T-helper 2 cell (primary cell): ENCODE results near the gene PDCD2L.
"Not testable (repeated sequence)": the region's sequence is repeated elsewhere in the genome, so short reads cannot be mapped to it uniquely, and the experiment has no call there.

ENCODE experiments used
- DNase-seq, 5 experiments: peaks; one replicate each; pipeline versions ENCODE4 v3.0.0 to v3.0.0-alpha.2; 2012 to 2022

Gene PDCD2L

DNA sequence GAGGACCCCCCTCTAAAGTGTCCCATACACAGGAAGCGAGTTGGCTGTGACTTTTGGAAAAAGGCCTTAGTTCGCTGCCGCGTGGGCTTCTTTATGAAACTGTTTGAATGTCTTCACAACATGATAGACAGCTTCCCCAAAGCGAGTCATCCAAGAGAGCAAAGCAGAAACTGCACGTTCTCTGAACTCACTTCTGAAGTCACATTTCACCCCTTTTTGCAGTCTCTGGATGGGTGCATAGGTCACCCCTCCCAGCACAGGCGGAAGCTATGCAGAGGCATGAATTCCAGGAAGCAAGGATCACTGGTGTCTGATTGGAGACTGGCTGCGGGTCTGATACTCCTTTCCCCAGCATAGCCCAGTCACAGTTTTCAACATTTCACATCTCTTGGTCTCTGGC is 28.6 kb upstream of the PDCD2L start:
- DNase-seq = no peak

DNA sequence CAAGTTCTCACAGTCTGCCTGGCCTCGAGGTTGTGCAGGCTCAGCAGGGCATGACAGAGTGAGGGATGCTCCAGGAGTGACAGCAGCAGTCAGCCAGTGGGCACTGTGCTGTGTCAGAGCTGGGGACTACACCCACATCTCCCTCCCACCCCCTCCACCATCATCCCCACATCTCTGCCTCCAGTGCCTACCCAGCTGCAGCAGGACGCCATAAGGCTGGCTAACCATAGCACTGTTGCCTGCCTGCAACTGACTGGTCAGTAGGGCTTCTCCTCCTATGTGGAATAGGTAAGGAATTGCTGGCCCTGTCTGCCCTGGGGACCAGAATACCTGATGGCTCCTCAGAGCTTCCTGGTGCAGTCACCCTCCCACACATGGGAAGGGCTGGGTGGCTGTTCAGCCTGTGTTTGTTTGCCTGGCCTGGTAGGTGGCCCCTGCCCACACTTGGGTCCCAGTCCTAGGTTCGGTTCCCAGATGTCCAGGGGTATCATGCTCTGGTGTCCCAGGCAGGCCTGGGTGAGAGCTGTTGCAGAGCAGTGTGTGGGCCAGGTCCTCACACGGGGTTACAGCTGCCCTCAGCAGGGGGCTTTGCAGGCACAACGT is 23.5 kb upstream of the PDCD2L start:
- DNase-seq = no peak

DNA sequence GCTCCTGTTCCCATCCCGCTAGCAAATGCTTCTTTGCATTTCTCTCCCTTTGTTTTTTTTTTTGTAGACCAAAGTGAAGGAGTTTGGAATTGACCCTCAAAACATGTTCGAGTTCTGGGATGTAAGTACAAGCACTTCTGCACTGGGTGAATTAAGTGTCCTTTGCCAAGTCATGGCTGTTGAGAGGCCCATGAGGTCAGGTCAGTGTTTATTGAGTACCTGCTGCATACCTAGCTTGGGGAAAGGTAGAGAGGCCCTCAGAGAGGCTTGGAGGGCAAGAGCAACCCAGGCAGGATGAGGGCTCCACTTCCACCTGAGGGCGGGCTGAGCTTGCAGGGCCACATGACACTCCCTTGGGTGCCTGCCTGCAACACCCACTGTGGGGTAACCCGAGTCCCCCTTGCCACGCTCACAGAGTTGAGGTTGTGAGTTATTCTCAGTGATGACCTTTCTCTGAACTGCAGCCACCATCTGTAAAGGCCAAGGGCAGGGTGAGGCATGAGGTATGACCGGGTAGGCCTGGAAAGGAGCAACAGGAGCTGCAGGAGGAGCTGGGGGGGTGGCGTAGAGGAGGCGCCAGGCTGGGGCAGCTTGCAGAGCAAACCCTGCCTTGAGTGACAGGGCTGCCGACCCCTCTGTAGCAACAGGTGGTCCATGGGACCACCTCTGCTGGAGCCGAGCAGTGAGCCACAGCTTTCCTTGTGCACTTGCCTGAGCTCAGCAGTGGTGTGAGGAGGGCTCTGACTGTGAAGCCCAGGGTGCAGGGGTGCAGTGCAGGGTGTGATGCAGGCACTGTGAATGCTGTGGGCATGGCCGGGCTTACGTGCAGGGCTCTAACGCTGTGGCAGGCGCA is 22.6 kb upstream of the PDCD2L start:
- no peak for DNase-seq

DNA sequence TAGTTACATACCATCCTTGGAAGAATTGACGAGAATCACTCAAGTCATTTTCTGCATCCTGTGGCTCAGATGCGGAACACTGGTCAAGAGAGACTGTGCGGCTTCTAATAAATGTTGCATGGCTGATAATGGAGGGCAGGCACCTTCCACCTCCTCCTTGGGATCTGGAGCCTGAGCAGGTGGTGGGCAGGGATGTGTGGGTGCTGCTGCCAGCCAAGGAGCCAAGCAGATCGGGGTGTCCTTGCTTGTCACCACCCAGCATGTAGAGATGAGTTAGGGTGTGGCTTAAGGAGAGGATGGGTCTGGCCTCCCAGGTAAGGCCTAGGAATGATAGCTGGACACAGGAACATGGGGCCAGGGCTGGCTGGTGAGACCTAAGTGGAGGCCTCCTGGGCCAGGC is 21.7 kb upstream of the PDCD2L start:
- no peak for DNase-seq

DNA sequence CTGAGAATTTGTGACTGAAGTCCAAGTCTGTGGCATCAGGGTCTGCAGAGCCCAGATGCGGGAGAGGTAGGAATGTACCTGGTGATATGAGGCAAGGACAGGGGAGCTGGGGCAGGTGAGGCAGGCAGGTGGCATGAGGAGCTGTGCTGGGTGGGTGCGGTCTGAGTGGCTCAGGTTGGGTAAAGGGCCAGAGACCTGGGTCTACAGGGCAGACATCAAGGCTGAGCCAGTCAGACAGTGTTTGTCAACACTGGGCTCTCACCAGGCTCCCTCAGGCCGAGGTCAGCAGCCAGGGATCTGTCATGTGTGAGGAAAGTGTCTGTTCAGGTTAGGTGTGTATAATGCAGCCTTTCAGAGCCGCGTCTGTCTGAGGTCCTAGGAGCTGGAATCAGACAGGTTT is 20.6 kb upstream of the PDCD2L start:
- DNase-seq = no peak

DNA sequence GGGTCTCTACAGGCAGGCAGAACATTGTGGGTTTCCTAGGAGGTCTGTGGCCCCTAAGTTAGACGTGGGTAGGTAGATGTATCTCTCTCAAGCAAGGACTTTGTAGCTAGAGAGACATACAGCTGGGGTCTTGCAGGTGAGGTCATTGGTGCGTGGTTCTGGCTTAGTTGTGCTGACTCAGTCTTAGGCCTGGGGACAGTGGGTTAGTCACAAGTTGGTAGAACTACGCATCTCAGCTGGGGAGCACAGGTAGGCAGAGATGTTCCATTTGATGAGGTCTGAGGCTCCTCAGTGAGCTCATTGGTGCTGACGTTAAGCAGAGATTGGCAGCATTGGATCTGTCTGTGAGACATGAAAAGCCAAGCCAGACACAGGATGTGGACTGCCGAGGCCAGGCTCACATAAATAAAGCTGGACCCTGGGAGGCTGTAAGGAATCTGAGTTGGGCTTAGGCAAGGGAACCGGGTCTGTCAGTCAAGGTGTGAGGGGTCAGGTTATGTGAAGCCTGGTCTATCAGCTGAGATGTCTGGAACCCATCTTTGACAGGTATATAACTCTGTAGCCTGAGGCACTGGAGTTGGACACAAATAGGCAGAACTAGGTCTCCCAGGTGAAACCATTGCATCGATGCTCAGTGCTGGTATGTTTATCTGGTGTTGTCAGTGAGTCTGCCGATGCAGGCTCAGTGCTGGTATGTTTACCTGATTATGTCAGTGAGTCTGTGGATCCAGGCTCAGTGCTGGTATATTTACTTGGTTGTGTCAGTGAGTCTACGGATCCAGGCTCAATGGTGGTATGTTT is 17.4 kb upstream of the PDCD2L start:
- DNase-seq = no peak

DNA sequence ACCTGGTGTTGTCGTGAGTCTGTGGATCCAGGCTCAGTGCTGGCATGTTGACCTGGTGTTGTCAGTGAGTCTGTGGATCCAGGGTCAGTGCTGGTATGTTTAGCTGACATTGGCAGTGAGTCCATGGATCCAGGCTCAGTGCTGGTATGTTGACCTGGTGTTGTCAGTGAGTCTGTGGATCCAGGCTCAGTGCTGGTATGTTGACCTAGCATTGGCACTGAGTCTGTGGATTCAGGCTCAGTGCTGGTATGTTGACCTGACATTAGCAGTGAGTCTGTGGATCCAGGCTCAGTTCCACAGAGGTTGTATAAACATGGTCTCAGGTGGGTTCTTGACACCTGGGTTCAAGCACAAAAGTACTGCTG is 16.8 kb upstream of the PDCD2L start:
- DNase-seq = no peak

DNA sequence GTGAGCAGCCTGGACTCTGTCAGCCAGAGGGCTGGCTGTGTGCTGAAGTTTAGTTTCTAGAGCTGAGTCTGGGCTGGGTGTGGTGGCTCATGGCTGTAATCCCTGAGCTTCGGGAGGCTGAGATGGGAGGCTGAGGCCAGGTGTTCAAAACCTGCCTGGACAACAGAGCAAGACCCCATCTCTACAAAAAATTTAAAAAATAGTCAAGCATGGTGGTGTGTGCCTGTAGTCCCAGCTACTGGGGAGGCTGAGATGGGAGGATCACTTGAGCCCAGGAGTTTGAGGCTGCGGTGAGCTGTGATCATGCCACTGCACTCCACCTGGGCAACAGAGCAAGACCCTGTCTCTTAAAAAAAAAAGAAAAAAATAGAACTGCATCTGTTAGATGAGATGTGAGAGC is 15.5 kb upstream of the PDCD2L start:
- DNase-seq = not testable (repeated sequence)

DNA sequence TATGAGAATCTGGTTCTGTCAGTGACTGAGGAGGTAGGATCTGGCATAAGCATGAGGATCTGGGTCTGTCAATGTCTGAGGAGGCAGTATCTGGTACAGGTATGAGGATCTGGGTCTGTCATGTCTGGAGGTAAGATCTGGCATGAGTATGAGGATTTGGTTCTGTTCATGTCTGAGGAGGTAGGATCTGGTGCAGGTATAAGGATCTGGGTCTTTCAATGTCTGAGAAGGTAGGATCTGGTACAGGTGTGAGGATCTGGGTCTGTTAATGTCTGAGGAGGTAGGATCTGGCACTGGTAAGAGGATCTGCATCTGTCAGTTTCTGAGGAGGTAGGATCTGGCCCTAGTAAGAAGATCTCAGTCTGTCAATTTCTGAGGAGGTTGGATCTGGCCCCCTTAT is 12.4 kb upstream of the PDCD2L start:
- DNase-seq = no peak

DNA sequence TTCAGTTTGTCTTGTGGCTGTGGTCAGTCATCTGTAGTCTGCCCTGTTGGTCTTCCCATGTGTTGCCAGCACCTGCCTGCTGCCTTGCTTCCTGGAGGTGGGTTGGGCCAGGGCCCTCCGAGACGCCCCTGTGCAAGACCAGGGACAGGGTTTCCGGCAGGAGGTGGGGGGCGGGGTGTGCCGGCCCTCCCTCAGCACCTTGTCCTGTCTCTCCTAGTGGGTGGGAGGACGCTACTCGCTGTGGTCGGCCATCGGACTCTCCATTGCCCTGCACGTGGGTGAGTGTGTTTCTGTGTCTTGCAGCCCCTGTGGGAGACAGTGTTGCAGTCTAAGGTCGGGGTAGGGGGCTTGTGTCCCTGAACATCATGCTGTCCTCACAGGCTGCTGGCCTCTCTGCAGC is 11.2 kb upstream of the PDCD2L start:
- DNase-seq = no peak

DNA sequence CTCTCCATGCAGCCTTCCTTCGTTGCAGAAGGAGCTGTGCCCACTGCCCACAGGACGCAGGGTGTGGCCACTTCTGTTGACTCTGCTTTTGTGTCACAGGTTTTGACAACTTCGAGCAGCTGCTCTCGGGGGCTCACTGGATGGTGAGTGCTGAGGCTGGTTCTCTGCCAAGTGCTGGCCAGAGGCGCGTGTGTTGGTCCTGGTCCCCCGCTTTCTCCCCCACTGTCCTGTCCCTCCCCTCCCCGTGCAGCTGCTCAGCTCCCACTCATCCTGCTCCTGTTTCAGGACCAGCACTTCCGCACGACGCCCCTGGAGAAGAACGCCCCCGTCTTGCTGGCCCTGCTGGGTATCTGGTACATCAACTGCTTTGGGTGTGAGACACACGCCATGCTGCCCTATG is 10.6 kb upstream of the PDCD2L start:
- DNase-seq = no peak

DNA sequence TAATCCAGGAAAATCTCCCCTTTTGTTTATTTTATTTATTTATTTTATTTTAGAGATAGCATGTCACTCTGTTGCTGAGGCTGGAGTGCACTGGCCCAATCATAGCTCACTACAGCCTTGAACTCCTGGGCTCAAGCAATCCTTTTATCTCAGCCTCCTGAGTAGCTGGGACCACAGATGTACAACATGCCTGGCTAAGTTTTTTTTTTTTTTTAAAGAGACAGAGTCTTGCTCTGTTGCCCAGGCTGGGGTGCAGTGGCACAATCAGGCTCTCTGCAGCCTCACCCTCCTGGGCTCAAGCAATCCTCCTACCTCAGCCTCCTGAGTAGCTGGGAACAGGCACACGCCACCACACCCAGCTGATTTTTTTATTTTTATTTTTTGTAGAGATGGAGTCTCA is 6.3 kb upstream of the PDCD2L start:
- no peak for DNase-seq

DNA sequence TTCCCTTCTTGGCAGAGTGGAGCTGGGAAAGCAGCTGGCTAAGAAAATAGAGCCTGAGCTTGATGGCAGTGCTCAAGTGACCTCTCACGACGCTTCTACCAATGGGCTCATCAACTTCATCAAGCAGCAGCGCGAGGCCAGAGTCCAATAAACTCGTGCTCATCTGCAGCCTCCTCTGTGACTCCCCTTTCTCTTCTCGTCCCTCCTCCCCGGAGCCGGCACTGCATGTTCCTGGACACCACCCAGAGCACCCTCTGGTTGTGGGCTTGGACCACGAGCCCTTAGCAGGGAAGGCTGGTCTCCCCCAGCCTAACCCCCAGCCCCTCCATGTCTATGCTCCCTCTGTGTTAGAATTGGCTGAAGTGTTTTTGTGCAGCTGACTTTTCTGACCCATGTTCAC is 4.3 kb upstream of the PDCD2L start:
- no peak for DNase-seq

DNA sequence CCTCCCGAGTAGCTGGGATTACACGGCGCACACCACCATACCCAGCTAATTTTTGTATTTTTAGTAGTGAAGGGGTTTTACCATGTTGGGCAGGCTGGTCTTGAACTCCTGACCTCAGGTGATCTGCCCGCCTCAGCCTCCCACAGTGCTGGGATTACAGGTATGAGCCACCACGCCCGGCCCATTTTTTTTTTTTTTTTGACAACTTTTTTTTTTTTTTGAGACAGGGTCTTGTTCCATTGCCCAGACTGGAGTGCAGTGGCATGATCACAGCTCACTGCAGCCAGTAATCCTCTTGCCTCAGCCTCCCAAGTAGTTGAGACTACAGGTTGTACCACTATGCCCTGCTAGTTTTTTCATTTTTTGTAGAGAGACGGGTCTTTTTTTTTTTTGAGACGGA is 3.4 kb upstream of the PDCD2L start:
- not testable (repeated sequence) for DNase-seq

DNA sequence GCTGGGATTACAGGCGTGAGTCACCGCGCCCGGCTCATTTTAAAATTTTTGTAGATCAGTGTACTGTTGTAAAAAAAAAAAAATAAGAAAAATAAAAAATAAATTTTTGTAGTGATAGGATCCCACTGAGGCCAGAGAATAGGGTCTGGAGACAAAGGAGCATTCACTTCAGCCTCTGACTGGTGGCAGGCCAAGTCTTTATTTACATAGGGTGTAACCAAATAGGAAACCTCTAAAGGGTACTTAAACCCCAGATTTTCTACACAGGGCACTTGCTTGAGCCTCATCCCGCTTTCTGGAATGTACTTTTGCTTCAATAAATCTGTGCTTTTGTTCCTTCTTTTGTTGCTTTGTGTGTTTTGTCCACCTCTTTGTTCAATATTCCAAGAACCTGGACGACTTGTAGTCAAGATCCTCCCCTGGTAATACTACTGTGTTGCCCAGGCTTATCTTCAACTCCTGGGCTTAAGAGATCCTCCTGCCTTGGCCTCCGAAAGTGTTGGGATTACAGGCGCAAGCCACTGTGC is 2.1 kb upstream of the PDCD2L start:
- no peak for DNase-seq

DNA sequence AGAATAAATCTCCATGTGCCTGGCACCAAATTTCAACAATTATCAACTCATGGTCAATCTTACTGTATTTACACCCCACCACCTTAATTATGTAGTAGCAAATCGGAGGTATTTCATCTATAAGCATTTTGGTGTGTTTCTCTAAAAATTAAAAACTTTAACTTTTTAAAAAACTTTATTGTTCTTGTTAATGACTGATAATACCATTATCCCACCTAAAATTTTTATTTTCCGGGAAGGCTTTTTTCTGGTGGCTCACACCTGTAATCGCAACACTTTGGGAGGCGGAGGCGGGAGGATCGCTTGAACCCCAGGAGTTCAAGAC is 453 bp upstream of the PDCD2L start:
- no peak for DNase-seq

DNA sequence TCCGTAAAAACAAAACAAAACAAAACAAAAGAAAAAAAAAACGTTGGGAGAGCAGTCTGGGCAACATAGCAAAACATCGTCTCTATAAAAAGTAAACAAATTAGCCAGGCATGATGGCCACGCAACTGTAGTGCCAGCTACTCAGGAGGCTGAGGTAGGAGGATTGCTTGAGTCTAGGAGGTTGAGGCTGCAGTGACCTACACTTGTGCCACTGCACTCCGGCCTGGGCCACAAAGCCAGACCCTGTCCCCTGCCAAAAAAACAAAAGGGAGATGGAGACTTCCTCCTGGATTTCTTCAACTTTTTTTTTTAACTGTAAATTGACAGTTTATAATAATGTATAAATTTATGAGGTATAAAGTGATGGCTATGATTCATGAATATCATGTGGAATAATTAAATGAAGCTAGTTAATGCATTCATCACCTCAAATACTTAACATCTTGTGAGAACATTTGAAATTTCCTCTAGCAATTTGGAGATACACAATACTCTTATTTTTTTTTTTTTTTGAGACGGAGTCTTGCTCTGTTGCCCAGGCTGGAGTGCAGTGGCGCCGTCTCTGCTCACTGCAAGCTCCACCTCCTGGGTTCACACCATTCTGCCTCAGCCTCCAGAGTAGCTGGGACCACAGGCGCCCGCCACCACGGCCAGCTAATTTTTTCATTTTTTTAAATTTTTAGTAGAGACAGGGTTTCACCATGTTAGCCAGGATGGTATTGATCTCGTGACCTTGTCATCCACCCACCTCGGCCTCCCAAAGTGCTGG is 1.9 kb downstream of the PDCD2L start:
- no peak for DNase-seq

DNA sequence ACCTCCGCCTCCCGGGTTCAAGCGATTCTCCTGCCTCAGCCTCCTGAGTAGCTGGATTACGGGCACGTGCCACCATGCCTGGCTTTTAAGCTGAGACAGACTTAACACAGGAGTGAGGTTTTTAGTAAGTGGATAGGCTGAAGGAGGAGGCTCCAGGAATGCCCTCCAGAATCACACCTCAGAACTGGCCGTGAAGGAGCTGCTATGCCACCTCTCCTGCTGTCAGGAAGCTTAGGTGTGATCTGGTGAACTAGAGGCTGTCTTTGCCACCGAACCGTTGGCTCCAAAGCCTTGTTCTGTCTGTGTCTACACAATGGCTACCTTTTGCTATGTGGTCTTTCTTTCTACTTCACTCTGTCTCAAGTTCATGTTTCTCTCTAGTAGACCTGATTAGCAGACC is 4.2 kb downstream of the PDCD2L start:
- DNase-seq = no peak

DNA sequence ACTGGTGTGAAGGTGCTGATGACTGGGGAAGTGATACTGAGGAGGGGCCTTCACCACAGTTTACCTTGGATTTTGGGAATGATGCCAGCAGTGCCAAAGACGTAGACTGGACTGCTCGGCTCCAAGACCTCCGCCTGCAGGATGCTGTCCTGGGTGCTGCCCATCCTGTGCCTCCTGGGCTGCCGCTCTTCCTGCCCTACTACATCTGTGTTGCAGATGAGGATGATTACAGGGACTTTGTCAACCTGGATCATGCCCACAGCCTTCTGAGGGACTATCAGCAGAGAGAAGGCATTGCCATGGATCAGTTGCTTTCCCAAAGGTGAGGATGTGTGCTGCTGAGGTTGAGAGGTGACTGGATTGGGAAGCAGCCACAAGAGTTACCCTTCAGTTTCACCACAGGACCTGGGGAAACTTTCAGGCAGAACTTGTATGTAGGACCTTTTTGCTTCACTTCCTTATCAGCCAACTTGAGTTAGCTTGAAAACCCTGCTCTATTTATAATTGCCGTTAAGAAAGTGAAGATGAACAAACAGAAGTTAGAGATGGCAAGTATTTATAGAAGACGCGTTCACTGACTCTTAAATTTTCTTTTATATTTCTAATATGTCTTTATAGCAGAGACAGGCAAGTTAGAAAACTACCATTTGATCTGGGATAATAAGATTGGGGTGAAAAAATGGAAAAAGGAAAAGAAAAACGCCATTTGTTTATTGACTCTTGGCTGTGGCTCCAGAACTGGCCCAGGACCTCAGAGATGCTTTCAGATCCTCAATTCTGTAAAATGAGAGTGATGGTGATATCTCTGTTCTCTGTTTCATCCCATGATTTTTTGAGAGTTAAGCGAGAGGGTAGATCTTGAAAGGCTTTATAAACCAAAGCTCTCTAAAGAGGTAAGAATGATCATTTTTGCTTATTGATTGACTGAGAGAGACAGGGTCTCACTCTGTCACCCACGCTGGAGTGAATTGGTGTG is 5.3 kb downstream of the PDCD2L start:
- no peak for DNase-seq

DNA sequence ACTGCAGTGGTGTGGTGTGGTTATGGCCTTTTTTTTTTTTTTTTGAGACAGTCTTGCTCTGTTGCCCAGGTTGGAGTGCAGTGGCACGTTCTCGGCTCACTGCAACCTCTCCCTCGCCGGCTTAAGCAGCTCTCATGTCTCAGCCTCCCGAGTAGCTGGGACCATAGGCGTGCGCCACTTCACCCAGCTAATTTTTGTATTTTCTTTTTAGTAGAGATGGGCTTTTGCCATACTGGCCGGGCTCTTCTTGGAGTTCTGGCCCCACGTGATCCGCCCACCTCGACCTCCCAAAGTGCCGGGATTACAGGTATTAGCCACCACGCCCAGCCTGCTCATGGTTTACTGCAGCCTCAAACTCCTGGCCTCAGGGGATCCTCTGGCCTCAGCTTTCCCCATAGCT is 7.0 kb downstream of the PDCD2L start:
- no peak for DNase-seq

DNA sequence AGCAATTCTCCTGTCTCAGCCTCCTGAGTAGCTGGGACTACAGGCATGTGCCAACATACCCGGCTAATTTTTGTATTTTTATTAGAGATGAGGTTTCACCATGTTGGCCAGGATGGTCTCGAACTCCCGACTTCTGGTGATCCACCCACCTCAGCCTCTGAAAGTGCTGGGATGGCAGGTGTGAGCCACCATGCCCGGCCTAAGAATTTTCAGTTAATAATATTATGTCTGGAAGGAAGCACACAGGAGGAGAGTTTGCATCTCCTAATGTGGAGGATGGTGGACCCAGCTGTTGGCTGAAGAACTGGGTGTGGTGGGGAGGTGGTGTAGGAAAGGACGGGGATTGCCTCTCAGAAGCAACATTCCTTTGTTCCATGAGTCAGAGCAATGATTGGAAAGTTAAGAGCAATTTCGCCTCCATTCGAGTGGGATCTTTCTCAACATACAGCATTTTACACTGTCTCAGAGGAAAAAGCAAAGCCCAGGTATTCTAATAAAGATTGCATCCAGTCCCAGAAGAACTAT is 11.9 kb downstream of the PDCD2L start:
- no peak for DNase-seq

DNA sequence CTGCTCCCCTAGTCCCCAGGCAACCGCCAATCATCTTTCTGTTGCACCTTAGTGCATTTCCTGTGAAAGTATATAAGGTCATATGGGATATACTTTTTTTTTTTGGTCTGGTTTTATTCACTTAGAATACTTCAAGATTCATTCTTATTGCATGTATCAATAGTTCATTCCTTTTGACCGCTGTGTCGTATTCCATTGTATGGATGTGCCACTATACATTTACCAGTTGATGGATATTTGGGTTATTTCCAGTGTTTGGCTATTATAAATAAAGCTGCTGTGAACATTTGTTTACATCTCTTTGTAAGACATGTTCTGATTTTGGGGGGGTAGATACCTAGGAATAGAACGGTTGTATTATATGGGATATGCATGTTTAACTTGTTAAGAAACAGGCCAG is 14.1 kb downstream of the PDCD2L start:
- no peak for DNase-seq
